GM21447 (cell line): ENCODE measurements around the gene CBLN3.
"Not testable (repeated sequence)": the region's sequence is repeated elsewhere in the genome, so short reads cannot be mapped to it uniquely, and the experiment has no call there.

Source experiments
- ATAC-seq: cut with Tn5 transposase; IDR thresholded peaks from one replicate; pipeline ENCODE4 v1.9.1; 2021; ENCODE audit not compliant: unreplicated experiment

The CBLN3 gene

DNA sequence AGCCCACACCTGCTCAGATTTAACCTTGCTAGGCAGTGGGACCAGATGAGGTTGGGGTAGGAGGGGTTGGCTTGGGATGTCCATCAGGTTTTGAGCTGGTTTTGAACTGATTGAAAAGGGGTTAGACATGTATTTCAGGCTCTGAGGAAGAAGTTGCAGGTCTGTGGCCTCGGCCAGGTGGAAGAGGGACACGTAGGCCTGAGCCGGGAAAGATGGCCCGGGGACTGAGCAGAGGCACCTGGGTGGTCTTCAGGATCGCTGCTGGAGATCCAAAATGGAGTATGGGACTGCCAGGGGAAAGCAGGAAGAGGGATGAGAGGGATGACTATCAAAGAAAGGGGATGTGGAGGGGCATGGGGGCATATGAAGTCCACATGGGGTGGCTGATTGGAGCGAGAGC lies 23.1 kb downstream of the CBLN3 start:
- ATAC-seq: no peak

DNA sequence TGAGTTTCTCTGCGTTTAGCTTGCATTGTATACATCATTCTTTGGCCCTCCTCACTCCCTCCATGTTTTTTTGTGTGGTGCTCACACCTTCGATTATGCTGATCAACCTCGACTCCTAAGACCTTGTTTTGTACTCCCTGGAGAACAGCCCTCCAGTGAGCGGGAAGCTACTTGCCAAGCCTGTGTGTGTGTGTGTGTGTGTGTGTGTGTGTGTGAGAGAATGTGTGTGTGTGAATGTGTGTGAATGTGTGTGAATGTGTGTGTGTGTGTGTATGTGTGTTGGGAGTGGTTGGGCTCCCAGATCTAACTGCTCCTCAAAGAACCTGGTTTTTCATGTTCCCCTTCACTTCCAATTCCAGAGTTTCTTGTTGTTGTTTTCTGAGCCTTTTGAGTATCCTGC lies 24.7 kb downstream of the CBLN3 start:
- ATAC-seq: no peak

DNA sequence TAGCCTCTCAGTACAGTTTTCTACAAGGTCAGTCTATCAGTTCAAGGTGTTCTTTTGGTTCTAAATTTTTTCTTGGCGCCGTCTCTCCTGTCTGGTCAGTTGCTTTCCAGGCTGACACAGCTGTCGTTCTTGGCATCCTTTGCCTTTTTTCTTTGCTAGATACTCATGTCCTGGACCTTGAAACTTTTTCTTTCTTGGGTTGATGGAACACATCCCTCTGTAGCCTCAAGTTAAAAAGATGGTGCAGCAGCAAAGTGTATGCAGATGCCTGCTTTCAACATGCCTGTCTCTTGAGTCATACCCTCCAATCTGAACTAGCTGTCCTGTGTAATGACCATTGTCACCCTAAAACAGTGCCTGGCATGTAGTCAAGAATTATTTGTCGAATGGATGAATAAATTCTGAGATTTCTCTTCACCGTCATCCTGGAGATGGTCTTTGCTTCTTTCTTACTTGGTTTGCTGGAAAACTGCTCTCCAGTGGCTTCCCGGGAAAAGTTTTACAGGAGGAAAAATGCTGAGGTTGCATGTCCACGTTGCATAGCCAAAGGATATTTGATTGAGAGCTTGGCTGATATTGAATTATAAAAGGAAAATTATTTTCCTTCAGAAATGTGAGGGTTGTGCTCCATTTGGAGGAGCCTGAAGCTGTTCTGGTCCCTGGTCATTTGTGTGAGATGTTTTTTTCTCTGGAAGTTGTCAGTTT lies 26.0 kb downstream of the CBLN3 start:
- ATAC-seq: no peak

- no peak for ATAC-seq
Observed at GRCh38 chr14:24401810-24402702, 27.4 kb downstream of the CBLN3 start.

DNA sequence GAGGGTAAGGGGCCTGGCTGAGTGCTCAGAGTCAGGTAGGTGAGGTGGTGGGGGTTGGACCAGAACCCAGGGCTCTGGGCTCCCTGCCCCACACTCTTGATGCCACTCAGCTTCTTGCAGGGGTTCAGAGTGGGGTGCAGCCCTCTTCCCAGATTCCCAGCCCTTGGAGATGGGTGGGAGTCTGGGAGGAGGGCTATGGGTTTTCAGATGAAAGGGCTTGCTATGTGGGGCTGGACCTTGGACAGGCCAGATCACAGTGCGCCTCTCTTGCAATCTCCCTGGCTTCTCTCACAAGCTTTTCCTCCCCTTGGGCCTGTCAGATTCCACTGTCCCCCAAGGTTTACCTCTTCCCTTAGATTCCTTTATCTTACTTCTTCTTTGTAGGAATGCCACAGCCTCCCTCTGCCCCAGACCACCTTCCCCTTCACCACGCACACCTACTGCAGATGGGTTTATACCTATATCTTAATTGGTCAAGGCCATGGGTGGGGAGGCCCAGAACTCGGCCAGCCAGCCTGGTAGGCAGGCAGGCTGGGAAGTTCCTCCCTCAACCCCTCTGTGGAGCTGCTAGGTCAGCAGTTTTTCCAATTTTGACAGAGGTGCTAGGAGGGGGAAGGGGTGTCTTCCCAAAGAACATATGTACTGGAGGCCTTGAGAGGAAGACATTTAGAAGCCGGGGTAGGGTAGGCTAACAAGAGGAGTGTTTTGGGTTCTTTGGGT lies 29.3 kb downstream of the CBLN3 start:
- no peak for ATAC-seq

- no peak for ATAC-seq
Observed at GRCh38 chr14:24399447-24399822, 30.0 kb downstream of the CBLN3 start.

GRCh38 chr14:24398653-24399446 lies 30.6 kb downstream of the CBLN3 start, which contains the start of gene NYNRIN:
TSS of gene NYNRIN (plus strand) at chr14:24399003. CDS start at chr14:24399247, 244 bp downstream.
- no peak for ATAC-seq

DNA sequence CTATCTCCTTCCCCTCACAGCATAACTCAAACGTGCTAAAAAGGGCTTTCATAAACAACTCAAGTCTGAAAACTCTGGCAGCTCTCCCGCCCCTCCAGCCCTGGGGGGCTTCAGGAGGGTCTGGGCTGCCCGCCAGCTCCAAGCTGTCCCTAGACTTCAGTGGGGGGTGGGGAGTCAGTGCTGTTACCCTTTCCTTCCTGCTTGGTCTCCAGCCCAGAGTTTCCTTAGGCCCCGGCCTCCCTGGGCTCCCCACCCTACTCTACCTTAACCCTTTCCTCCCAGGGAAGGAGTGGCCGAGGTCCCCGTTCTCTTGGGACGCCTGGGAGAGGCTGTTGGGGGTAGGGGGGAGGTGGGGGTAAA lies 31.2 kb downstream of the CBLN3 start:
- no peak for ATAC-seq

- ATAC-seq: no peak
Observed at GRCh38 chr14:24397639-24398292, 31.7 kb downstream of the CBLN3 start.

- no peak for ATAC-seq
Observed at GRCh38 chr14:24395609-24396582, 33.6 kb downstream of the CBLN3 start.

GRCh38 chr14:24394275-24394674 lies 35.2 kb downstream of the CBLN3 start:
- ATAC-seq: no peak

DNA sequence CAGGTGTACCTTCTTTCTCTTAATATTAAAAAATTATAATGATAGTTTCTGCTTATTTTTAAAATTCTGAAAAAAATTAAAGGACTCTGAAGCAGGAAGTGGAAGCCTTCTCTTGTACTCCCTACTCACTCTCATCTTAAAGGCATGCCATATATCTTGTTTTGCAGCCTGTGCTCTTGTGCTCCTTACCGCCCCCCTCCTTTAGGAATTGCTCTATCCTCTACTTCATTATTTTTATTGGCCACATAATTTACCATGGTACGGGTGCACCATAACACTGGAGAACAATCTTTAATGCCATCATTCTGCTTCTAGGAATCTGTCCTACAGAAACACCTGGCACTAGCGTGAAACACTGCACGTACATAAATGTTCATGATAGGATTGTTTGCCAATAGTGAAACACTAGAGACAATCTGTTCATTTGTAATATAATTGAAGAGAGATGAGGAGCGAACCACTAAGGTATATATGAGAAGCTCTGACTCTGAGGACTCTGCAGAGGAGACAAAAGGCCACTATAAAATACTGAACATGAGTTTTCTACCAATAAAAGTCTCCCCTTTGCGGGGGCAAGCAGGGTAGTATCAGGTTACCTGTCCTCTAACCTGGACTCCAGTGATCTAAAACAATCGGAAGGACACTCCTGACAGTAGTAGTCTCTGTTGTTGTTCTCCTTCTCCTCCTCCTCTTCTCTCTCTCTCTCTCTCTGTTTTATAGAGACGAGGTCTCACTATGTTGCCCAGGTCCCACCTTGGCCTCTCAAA lies 37.0 kb downstream of the CBLN3 start:
- ATAC-seq: no peak

GRCh38 chr14:24390701-24391468 lies 38.6 kb downstream of the CBLN3 start:
- no peak for ATAC-seq

GRCh38 chr14:24389226-24389848 lies 40.1 kb downstream of the CBLN3 start:
- ATAC-seq: no peak

DNA sequence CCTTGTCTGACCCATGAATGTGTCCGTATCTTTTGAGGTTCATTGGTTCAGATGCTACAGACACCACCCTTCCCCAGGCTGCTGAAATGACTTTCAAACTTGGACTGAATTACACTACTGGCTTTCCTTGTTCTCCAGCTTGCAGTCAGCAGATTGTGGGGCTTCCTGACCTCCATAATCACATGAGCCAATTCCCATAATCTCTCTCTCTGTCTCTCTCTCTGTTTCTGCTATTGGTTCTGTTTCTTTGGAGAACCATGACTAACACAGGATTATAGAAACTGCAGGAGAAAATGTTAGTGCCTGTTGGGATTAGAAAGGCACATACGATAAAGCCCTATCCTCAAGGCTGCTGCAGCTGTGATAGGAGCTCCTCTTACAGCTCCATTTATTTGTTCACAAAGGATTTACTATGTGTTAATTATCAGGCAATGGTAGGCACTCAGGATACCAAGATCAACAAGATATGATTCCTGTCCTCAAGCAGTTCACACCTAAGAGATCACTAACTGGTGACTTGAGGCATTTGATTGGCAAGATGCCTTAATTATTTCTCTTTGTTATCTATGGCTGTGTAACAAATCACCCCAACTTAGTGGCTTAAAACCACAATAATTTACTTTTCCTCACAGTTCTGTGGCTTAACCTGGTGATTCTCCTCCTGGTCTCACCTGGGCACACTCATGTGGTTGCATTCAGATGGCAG lies 40.8 kb downstream of the CBLN3 start:
- no peak for ATAC-seq

- ATAC-seq: not testable (repeated sequence)
Observed at GRCh38 chr14:24387579-24387978, 41.9 kb downstream of the CBLN3 start.

DNA sequence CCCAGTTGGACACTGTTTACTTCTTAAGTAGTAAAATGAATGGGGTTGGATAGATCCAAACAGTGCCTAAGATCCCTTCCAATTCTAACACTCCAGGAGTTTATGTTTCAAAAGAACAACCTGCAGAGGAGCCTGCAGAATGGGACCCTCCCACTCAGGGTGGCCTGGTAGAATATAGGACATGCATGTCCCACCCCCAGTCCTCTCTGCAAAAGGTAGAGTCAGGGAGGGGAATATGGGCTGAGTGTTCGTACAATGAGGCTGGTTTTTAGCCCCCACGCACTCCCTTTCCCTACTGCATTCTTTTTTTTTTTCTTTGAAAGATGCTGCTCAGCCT lies 42.5 kb downstream of the CBLN3 start:
- no peak for ATAC-seq
